H1 (cell line): ENCODE measurements around the gene GBX1. TPM values are rescaled to one million over a fixed set of nuclear protein-coding genes. Genes with fewer than 3 reads are reported as not detected.
A peak's percentile ranks its signal among the peaks of the same experiment; 100 is the strongest.

ENCODE experiments used
- CTCF ChIA-PET: fragments of 300-600 bp; sonication (Branson Sonifier 250); formaldehyde crosslinking; loops from one replicate; lab custom pipeline; 2021; ENCODE audit not compliant: partially characterized antibody; lab: Charles Lee
- POLR2A ChIA-PET: fragments of 300-600 bp; sonication (Branson Sonifier 250); formaldehyde crosslinking; loops from one replicate; lab custom pipeline; 2021; ENCODE audit warnings: inconsistent platforms; ENCODE audit not compliant: partially characterized antibody; lab: Charles Lee
- DNase-seq, 2 experiments: peaks; one replicate each; pipeline versions ENCODE4 v3.0.0 to v3.0.0-alpha.2; 2010 to 2022; ENCODE audit warnings: low spot score in 2 of 2, low read depth in 1 of 2, mixed read lengths in 1 of 2
- FAIRE-seq: peaks from 2 replicates; lab custom pipeline; 2011; peaks lifted over from hg19 to GRCh38; lab: Jason Lieb, UNC
- H2AFZ ChIP-seq: 2 replicates; pipeline ENCODE4 v1.8.1; 2012; ENCODE audit warnings: low read length, inconsistent platforms
- H2AK5ac ChIP-seq: 2 replicates; pipeline ENCODE4 v1.6.1; 2013; ENCODE audit warnings: low read depth, low read length
- H2BK120ac ChIP-seq: replicated peaks from 2 replicates; pipeline ENCODE3; 2013; ENCODE audit warnings: low read depth, low read length, inconsistent platforms
- H2BK12ac ChIP-seq: 2 replicates; pipeline ENCODE4 v1.6.1; 2013; ENCODE audit warnings: low read depth, low read length
- H2BK15ac ChIP-seq: 2 replicates; pipeline ENCODE4 v1.6.1; 2013; ENCODE audit warnings: low read length
- H2BK20ac ChIP-seq: 2 replicates; pipeline ENCODE4 v1.6.1; 2013; ENCODE audit warnings: low read length
- H2BK5ac ChIP-seq: 2 replicates; pipeline ENCODE4 v1.6.1; 2013; ENCODE audit warnings: low read depth, low read length
- H3K14ac ChIP-seq: 2 replicates; pipeline ENCODE4 v1.6.1; 2013; ENCODE audit warnings: inconsistent platforms; ENCODE audit not compliant: insufficient read length
- H3K18ac ChIP-seq: 2 replicates; pipeline ENCODE4 v1.6.1; 2013; ENCODE audit warnings: low read length; ENCODE audit errors: extremely low read depth
- H3K23ac ChIP-seq: 2 replicates; pipeline ENCODE4 v1.6.1; 2013; ENCODE audit warnings: inconsistent platforms; ENCODE audit not compliant: insufficient read length
- H3K23me2 ChIP-seq: 2 replicates; pipeline ENCODE4 v1.6.1; 2013; ENCODE audit warnings: low read depth, low read length
- H3K27ac ChIP-seq: 2 replicates; pipeline ENCODE4 v1.6.1; 2011; ENCODE audit warnings: low read depth, low read length, inconsistent platforms
- H3K27me3 ChIP-seq, 4 experiments: replicated peaks in 1 of 4; 1 replicate in 1 of 4; 2 replicates in 3 of 4; pipeline versions ENCODE4 v1.6.1 to v1.8.1; 2011 to 2013; ENCODE audit warnings: low read length in 3 of 4, mild to moderate bottlenecking in 3 of 4, inconsistent platforms in 2 of 4, mixed read lengths in 2 of 4, moderate library complexity in 1 of 4; ENCODE audit not compliant: control insufficient read depth in 3 of 4, insufficient read depth in 3 of 4; ENCODE audit errors: extremely low read depth in 1 of 4
- H3K36me3 ChIP-seq, 4 experiments: 2 replicates each; pipeline versions ENCODE4 v1.6.1 to v1.8.1; 2011 to 2013; ENCODE audit warnings: mild to moderate bottlenecking in 4 of 4, low read length in 3 of 4, moderate library complexity in 2 of 4, control low read depth in 1 of 4, inconsistent platforms in 1 of 4; ENCODE audit not compliant: insufficient read depth in 4 of 4, control insufficient read depth in 2 of 4
- H3K4ac ChIP-seq: replicated peaks from 2 replicates; pipeline ENCODE3; 2013; ENCODE audit warnings: low read length, low read depth, mixed read lengths, inconsistent platforms; ENCODE audit not compliant: insufficient read length
- H3K4me1 ChIP-seq, 4 experiments: replicated peaks in 1 of 4; 1 replicate in 1 of 4; 2 replicates in 3 of 4; pipeline versions ENCODE4 v1.6.1 to v1.8.1; 2011 to 2013; ENCODE audit warnings: low read length in 3 of 4, inconsistent platforms in 2 of 4, mixed read lengths in 1 of 4; ENCODE audit not compliant: insufficient read depth in 4 of 4, control insufficient read depth in 3 of 4
- H3K4me2 ChIP-seq, 2 experiments: 2 replicates each; pipeline versions ENCODE4 v1.6.1 to v1.8.1; 2011 to 2013; ENCODE audit warnings: low read depth in 2 of 2, low read length in 2 of 2, control low read depth in 1 of 2, inconsistent platforms in 1 of 2, mild to moderate bottlenecking in 1 of 2; ENCODE audit not compliant: insufficient read depth in 1 of 2
- H3K4me3 ChIP-seq, 4 experiments: fragments of 200-600, 300-600 bp in 1 of 4; sonication (generic), shearing (Covaris generic), sonication (Bioruptor Twin) in 1 of 4; 2 replicates each; pipeline versions ENCODE4 v1.5.1 to v1.8.1; 2011 to 2016; ENCODE audit warnings: low read length in 4 of 4, low read depth in 3 of 4, control low read depth in 2 of 4, inconsistent platforms in 2 of 4, mild to moderate bottlenecking in 2 of 4, mixed read lengths in 1 of 4, moderate library complexity in 1 of 4; ENCODE audit not compliant: insufficient read depth in 2 of 4; ENCODE audit errors: extremely low read depth in 1 of 4
- H3K56ac ChIP-seq: replicated peaks from 2 replicates; pipeline ENCODE3; 2013; ENCODE audit warnings: low read depth, mild to moderate bottlenecking, mixed read lengths, low read length, inconsistent platforms; ENCODE audit not compliant: insufficient read length
- H3K79me1 ChIP-seq: 2 replicates; pipeline ENCODE4 v1.6.1; 2013; ENCODE audit warnings: low read depth, low read length, control low read depth
- H3K79me2 ChIP-seq, 2 experiments: 2 replicates each; pipeline versions ENCODE4 v1.6.1 to v1.8.1; 2012 to 2013; ENCODE audit warnings: low read length in 2 of 2, mild to moderate bottlenecking in 2 of 2, inconsistent platforms in 1 of 2; ENCODE audit not compliant: insufficient read depth in 2 of 2, control insufficient read depth in 1 of 2
- H3K9ac ChIP-seq, 4 experiments: replicated peaks in 1 of 4; 1 replicate in 1 of 4; 2 replicates in 3 of 4; pipeline versions ENCODE4 v1.6.1 to v1.8.1; 2011 to 2013; ENCODE audit warnings: low read depth in 3 of 4, low read length in 3 of 4, control low read depth in 2 of 4, mild to moderate bottlenecking in 2 of 4, moderate library complexity in 2 of 4, inconsistent platforms in 1 of 4; ENCODE audit errors: extremely low read depth in 1 of 4
- H3K9me3 ChIP-seq, 2 experiments: 2 replicates each; pipeline versions ENCODE4 v1.6.1 to v1.8.1; 2012 to 2013; ENCODE audit warnings: mild to moderate bottlenecking in 2 of 2, moderate library complexity in 2 of 2, control low read depth in 1 of 2, inconsistent platforms in 1 of 2, low read depth in 1 of 2, low read length in 1 of 2, mixed read lengths in 1 of 2; ENCODE audit not compliant: insufficient read depth in 2 of 2
- H4K20me1 ChIP-seq, 2 experiments: replicated peaks in 1 of 2; 2 replicates each; pipeline versions ENCODE3 to v1.8.1; 2011 to 2013; ENCODE audit warnings: inconsistent platforms in 2 of 2, low read length in 2 of 2, mild to moderate bottlenecking in 1 of 2; ENCODE audit not compliant: insufficient read depth in 2 of 2, control insufficient read depth in 1 of 2
- H4K5ac ChIP-seq: 2 replicates; pipeline ENCODE4 v1.6.1; 2013; ENCODE audit warnings: low read length, low read depth, mixed read lengths, inconsistent platforms; ENCODE audit not compliant: insufficient read length
- H4K8ac ChIP-seq: 2 replicates; pipeline ENCODE4 v1.8.0; 2013; ENCODE audit warnings: mild to moderate bottlenecking, moderate library complexity, low read length, inconsistent platforms; ENCODE audit not compliant: insufficient read depth; ENCODE audit errors: extremely low read depth
- H4K91ac ChIP-seq: replicated peaks from 2 replicates; pipeline ENCODE3; 2013; ENCODE audit warnings: low read length, mixed read lengths, inconsistent platforms; ENCODE audit not compliant: insufficient read length
- FOSL1 ChIP-seq: IDR thresholded peaks from 2 replicates; pipeline ENCODE4 v1.6.1; 2011; ENCODE audit warnings: mild to moderate bottlenecking, low read depth, low read length, moderate library complexity; ENCODE audit not compliant: insufficient read depth
- WGBS, 2 experiments: shearing (Covaris generic) in 1 of 2; methylation state at CpG; one replicate each; pipeline versions ENCODE4 v1.1.6 to v1.1.7; 2013 to 2015; ENCODE audit warnings: low lambda C conversion rate in 2 of 2, mixed read lengths in 2 of 2, inconsistent platforms in 1 of 2, low coverage in 1 of 2, missing lambda C conversion rate in 1 of 2; ENCODE audit not compliant: insufficient replicate concordance in 2 of 2, insufficient coverage in 1 of 2, insufficient read length in 1 of 2; ENCODE audit errors: extremely low coverage in 1 of 2, missing lambda C conversion rate in 1 of 2; 5-methylcytosine and 5-hydroxymethylcytosine counted together
- polyA plus RNA-seq, 7 experiments: library from polyadenylated mRNA; depleted of rRNA in 3 of 7; stranded (reverse) in 5 of 7; unstranded in 2 of 7; fragments of >200 nt in 5 of 7; fragments of 200-250 nt in 2 of 7; gene quantifications; 1 replicate in 5 of 7; 2 replicates in 1 of 7; 4 replicates in 1 of 7; pipeline versions ENCODE4 v1.2.1 to v1.2.3, GENCODE V29; 2011 to 2013; ENCODE audit warnings: missing spikeins in 2 of 7, mixed read lengths in 2 of 7
- total RNA-seq: library from RNA; stranded (reverse); fragmentation: NEBNext Ultra II Directional; extraction: Animal tissue kit (Norgen Biotek cat#: 25700); gene quantifications from 2 replicates; pipeline ENCODE4 v1.2.1, GENCODE V29; 2021

GBX1 gene
- total and polyA plus RNA-seq, 2 of the 8 experiments (the other 6 are each of a cell fraction or from before 2014, with no cell fraction given), result not detected

- FAIRE-seq, result no peak
These were observed 27.7 kb downstream of the GBX1 start for GRCh38 chr7:151139791-151140190.

More at GRCh38 chr7:151139791-151140190, 27.7 kb downstream of the GBX1 start:
- no peaks in the 10 kb centered on the region for H3K9me3 ChIP-seq
- no peak overlapping the region for H2BK5ac ChIP-seq
- no peak overlapping the region for H3K23ac ChIP-seq
- H3K4me1 ChIP-seq, result peaks cover 7 to 34% (median 20%) of the 10 kb centered on the region in 4 experiments
- H3K4me3 ChIP-seq, result no peak overlapping the region
- no peak overlapping the region for H2BK120ac ChIP-seq
- no peak overlapping the region for H3K18ac ChIP-seq
- no peak overlapping the region for H2BK15ac ChIP-seq
- H3K27ac ChIP-seq, result no peak overlapping the region
- H3K4me2 ChIP-seq, result peak overlapping the region in 1 of 2 experiments; percentile 63; a peak in 1 of 4 replicates
- H3K79me2 ChIP-seq, result no peaks in the 10 kb centered on the region
- CTCF ChIA-PET, result interaction anchor here (0.7 to 18.9 kb wide), 20 partner anchors 10 to 142 kb away, joined by 3 to 197 read pairs (median 5); partner anchors contain the start of genes ABCF2 and GBX1
- H3K56ac ChIP-seq, result no peak overlapping the region
- no peak overlapping the region for H2AFZ ChIP-seq
- no peak overlapping the region for H2AK5ac ChIP-seq
- no peak for TF ChIP-seq FOSL1
- no peak overlapping the region for H3K9ac ChIP-seq
- H4K8ac ChIP-seq, result no peak overlapping the region
- no peaks in the 10 kb centered on the region for H3K79me1 ChIP-seq
- peaks cover 12 to 19% of the 10 kb centered on the region in 2 experiments for H4K20me1 ChIP-seq
- H3K36me3 ChIP-seq, result peaks cover 0 to 2% (median 0%) of the 10 kb centered on the region in 4 experiments; a peak in 4 of 8 replicates
- no peak overlapping the region for H4K91ac ChIP-seq
- no peak overlapping the region for H4K5ac ChIP-seq
- no peak for DNase-seq
- 84% methylated on average over 6 of the region's 9 CpGs; no CpG with 5 or more reads in 1 of the 2 experiments for WGBS, 2 experiments
- H3K14ac ChIP-seq, result no peak overlapping the region
- H3K4ac ChIP-seq, result no peak overlapping the region
- H3K27me3 ChIP-seq, result peaks cover 0 to 1% (median 0%) of the 10 kb centered on the region in 4 experiments; a peak in 1 of 7 replicates
- no peaks in the 10 kb centered on the region; the same call in 1 of the 2 replicates for H3K23me2 ChIP-seq
- no peak overlapping the region for H2BK20ac ChIP-seq
- POLR2A ChIA-PET, result interaction anchor here (0.8 to 3.0 kb wide), 7 partner anchors 9 to 57 kb away, joined by 3 to 8 read pairs (median 7); partner anchors contain the start of gene TMUB1
- no peak overlapping the region for H2BK12ac ChIP-seq
